ENCODE results near the gene TMEM272. TPM values are rescaled to one million over a fixed set of nuclear protein-coding genes. Genes with fewer than 3 reads are reported as not detected.

Gene TMEM272
- total and polyA plus RNA-seq, 2 of the 13 experiments (the other 11 are each of a cell fraction or from before 2014, with no cell fraction given): 0.37 to 0.62 TPM

GRCh38 chr13:51795419-51795818 is 49.6 kb downstream of the TMEM272 start (continued):
- no peak for TF ChIP-seq ARHGAP35 (CRISPR knock-in tag; IDR thresholded peaks at IDR 0.05; ENCODE audit: borderline replicate concordance)
- no peak for TF ChIP-seq ZNF367 (CRISPR knock-in tag; IDR thresholded peaks at IDR 0.05; ENCODE audit: borderline replicate concordance)

GRCh38 chr13:51794964-51795363 is 50.0 kb downstream of the TMEM272 start:
- ChIA-PET POLR2A (no interaction called here), CTCF (ENCODE audit: low intra/inter-chr PET ratio, low total read pairs) (no interaction called here)
- DNase-seq (ENCODE audit: low spot score): no peak
- Histone ChIP-seq H3K4me2 (ENCODE audit: low read depth, low read length) (no peak overlapping the region), H3K4me1 (ENCODE audit: insufficient read depth, low read length) (0 out of 2 replicates have a peak, but pooled peaks cover 4% of the 10 kb centered on the region), H3K27ac (ENCODE audit: extremely low read length, insufficient read depth, low read length) (no peak overlapping the region), H3K27me3 (ENCODE audit: control insufficient read depth in 1 of 2, insufficient read depth in 2 of 2, low read length in 2 of 2) (no peaks in the 10 kb centered on the region), H3K9me3 (ENCODE audit: low read length) (no peaks in the 10 kb centered on the region), H4K20me1 (ENCODE audit: insufficient read depth, low read length) (no peaks in the 10 kb centered on the region), H3K9ac (ENCODE audit: insufficient read depth, low read depth, low read length) (no peak overlapping the region), H3K4me3 (replicated peaks in 1 of 3; ENCODE audit: insufficient read depth in 1 of 3, low read depth in 2 of 3, low read length in 3 of 3) (no peak overlapping the region), H3K79me2 (ENCODE audit: insufficient read depth, low read length) (no peaks in the 10 kb centered on the region), H2AFZ (ENCODE audit: low read length) (no peak overlapping the region), H3K36me3 (replicated peaks in 1 of 2; ENCODE audit: control insufficient read depth in 1 of 2, insufficient read depth in 2 of 2, low read length in 2 of 2) (0 out of 5 replicates have a peak, but pooled peaks cover 0 to 1% of the 10 kb centered on the region in 2 experiments)
- 63% methylated on average over 4 of the region's 4 CpGs for WGBS (ENCODE audit: low lambda C conversion rate)
- intact Hi-C loops (cut with micrococcal nuclease; ENCODE audit: unreplicated experiment) (loop anchor here (5.0 kb wide), 3 partner anchors 208 to 668 kb away; no protein-coding TSS in a partner anchor), in situ Hi-C loops (cut with HindIII; ENCODE audit: extremely low pct_ligation_motif_present, low pct_unique_long_range_greater_than_20kb) (loop anchor here (10.0 kb wide), 2 partner anchors 350 to 670 kb away; no protein-coding TSS in a partner anchor)
- FAIRE-seq: no peak
- BruUV-seq (replicated peaks): no TSS peak
- TF ChIP-seq ZNF512 (CRISPR knock-in tag; IDR thresholded peaks at IDR 0.05) (no peak), ZNF251 (CRISPR knock-in tag; IDR thresholded peaks at IDR 0.05) (no peak), ZSCAN25 (CRISPR knock-in tag; IDR thresholded peaks at IDR 0.05) (no peak), ZFP90 (CRISPR knock-in tag; IDR thresholded peaks at IDR 0.05; ENCODE audit: borderline replicate concordance) (no peak), TCF12 (IDR thresholded peaks at IDR 0.05) (no peak), TCF12 (CRISPR knock-in tag; IDR thresholded peaks at IDR 0.05) (no peak), ZNF616 (CRISPR knock-in tag; IDR thresholded peaks at IDR 0.05; ENCODE audit: low read depth) (no peak), ZFX (CRISPR knock-in tag; IDR thresholded peaks at IDR 0.05; ENCODE audit: low read depth) (no peak), NFE2 (CRISPR knock-in tag; IDR thresholded peaks at IDR 0.05) (no peak), RFX3 (CRISPR knock-in tag; IDR thresholded peaks at IDR 0.05) (no peak), CERS6 (CRISPR knock-in tag; IDR thresholded peaks at IDR 0.05) (no peak), BATF2 (CRISPR knock-in tag; IDR thresholded peaks at IDR 0.05) (no peak), IKZF4 (CRISPR knock-in tag; IDR thresholded peaks at IDR 0.05; ENCODE audit: borderline replicate concordance, low read depth, not compliant biosample characterization) (no peak), ARID2 (CRISPR knock-in tag; IDR thresholded peaks at IDR 0.05; ENCODE audit: borderline replicate concordance) (no peak), RFX5 (IDR thresholded peaks at IDR 0.05; ENCODE audit: low read depth, low read length) (no peak), ZGPAT (CRISPR knock-in tag; IDR thresholded peaks at IDR 0.05) (no peak), KDM6A (CRISPR knock-in tag; IDR thresholded peaks at IDR 0.05; ENCODE audit: low read depth) (no peak), ZNF510 (CRISPR knock-in tag; IDR thresholded peaks at IDR 0.05; ENCODE audit: low read depth) (no peak)
- ATAC-seq: no peak

Data from HepG2 (cell line).